HG03025 (cell line): ENCODE measurements around the gene ZP1.

Experiments
- ATAC-seq: cut with Tn5 transposase; IDR thresholded peaks from one replicate; pipeline ENCODE4 v1.9.1; 2021; ENCODE audit warnings: mild to moderate bottlenecking, moderate library complexity; ENCODE audit not compliant: unreplicated experiment, low FRiP score

ZP1 gene

DNA sequence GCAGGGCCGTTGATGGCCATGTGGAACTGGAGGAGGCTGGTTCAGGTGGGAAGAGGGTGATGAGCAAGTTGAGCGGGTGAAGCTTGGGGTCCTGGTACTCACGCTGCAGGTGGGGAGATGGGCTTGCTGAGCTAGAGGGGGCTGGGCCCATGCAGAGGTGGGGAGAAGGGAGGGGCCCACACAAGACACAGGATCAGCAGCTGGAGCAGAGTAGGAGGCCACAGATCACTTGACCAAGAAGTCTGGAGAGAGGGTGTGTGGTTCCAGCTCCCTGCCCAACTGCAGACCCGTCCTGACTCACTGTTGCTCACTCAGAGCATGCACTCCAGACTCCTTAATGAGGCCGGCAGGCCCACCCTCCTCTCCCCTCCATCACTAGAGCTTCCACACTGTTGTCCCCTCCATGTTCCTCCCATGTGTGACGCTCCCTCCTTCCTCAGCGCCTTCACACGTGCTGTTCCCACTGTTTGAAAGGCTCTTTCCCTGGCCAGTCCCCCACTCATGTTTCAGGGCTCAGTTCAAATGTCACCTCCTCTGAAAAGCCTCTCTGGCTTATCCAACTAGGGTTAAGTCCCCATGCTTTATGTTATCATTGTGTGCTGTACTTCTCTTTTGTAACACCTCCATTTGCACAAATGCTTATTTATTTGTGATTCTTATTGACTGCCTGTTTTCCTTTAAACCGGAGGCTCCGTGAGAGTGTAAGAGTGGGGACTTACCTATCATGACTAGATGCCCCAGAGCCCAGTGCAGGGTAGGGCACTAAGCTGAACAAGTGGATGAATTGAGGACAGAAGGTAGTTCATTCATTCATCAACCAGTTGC lies 23.1 kb upstream of the ZP1 start:
- ATAC-seq = no peak

DNA sequence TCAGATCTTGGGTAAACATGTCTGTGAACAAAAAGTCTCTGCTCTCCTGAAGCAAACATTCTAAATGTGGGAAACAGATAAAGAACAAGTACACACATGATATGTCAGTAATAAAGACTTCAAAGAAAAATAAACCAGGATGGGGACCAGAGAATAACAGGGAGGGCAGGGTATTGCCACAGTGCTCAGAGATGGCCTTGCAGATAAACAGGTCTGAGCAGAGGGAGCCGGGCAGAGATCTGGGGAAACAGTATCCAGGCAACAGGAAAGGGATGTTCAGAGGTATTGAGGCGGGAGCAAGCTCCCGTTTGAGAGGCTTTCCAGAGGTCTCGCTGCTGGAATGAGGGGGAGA lies 22.5 kb upstream of the ZP1 start:
- ATAC-seq = no peak

DNA sequence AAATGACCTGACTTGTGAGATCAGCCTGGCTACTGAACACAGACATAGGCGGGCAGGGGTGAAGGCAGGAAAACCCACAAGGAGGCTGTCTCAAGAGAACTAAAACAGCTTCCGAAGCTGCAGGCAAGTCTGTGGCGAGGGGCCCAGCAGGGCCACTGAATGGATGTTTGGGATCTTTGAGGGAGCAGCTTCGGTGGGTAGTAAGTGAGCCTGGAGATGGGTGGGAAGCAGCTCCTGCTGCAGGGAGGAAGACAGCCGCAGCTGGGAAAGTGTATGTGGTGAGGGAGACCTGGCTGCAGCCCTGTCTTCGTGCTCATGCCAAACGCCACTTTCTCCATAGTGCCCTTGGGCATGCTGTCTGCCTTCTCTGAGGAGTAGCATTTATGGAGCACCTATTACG lies 22.0 kb upstream of the ZP1 start:
- ATAC-seq = no peak

DNA sequence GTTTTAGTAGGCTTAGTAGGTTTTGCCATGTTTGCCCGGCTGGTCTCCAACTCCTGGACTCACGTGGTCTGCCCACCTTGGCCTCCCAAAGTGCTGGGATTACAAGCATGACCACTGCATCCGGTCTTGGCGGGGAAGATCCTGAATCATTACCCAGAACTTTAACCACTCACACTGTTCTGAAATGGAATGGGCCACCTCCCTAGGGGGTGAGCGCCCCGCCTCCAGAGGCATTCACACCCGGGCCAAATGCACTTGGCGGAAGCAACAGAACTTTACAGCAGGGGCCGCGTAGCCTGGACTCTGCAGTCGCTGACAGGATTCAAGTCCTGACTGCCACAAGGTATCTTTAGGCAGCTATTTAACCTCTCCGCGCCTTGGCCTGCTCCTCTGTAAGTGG lies 20.1 kb upstream of the ZP1 start:
- no peak for ATAC-seq

DNA sequence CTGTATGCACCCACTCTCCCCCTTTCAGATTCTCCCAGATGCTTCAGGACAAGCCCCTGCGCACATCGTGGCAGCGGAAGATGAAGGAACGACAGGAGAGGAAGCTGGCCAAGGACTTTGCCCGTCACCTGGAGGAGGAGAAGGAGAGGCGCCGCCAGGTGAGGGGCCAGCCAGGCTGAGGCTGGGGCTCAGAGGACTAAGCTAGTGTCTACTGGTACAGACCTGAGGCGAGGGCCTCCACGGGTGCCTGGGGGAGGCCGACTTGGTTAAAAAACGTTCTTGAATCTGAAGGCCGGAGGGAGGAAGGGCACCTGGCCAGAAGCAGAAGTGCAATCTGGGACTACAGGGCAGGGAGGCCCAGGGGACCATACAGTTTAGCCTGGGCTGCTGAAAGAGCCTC lies 19.4 kb upstream of the ZP1 start:
- no peak for ATAC-seq

DNA sequence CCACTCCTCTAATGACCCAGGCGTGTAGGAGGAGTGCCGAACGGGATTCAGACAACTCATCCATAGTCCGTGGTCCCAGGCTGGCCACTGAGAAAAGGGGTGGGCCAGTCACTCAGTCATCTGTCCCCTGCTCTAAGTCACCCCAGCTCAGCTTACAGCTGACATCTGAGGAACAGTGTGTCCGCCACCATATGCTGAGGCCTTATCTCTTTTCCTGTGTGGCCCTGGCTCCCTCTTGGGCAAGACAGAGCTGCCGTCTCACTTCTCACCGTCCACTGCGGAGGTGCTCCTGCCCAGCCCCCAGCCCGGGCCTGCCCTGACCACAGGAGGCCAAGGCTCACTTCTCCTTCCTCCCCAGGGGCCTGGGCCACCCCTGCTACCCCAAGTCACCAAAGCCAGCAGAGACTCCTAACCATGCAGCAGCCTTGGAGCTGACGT lies 18.6 kb upstream of the ZP1 start:
- no peak for ATAC-seq

DNA sequence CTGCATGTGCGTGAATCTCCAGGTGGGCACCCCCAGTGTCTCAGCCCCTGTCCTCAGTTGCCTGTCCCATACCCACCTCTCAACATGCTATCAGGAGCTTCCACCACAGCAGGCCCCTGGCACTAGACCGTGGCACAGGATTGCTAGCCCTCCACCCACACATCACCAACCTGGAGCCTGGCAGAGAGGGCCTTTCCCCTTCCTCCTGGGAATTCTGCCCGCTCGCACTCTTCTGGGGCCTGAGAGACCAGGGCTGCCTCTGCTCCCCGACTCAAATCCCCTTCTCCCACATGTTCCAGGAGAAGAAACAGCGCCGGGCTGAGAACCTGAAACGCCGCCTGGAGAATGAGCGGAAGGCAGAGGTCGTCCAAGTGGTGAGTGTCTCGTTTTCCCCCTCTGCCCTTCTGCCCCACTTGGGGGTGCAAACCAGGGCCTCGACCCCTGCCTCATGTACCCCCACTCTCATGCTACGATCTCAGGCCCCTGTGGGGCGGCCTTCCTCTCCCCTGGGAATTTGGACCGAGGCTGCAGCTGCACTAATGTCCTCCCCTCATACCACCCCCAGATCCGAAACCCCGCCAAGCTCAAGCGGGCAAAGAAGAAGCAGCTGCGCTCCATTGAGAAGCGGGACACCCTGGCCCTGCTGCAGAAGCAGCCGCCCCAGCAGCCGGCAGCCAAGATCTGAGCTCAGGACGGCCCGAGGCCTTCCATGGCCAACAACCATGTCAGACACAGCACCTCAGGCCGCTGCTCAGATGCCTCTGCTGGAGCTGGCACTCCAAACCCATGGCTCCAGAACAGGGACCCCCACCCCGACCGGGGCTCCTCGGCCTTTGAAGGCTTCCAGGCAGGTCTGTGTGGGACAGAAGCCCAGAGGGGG lies 17.5 kb upstream of the ZP1 start:
- ATAC-seq = no peak

DNA sequence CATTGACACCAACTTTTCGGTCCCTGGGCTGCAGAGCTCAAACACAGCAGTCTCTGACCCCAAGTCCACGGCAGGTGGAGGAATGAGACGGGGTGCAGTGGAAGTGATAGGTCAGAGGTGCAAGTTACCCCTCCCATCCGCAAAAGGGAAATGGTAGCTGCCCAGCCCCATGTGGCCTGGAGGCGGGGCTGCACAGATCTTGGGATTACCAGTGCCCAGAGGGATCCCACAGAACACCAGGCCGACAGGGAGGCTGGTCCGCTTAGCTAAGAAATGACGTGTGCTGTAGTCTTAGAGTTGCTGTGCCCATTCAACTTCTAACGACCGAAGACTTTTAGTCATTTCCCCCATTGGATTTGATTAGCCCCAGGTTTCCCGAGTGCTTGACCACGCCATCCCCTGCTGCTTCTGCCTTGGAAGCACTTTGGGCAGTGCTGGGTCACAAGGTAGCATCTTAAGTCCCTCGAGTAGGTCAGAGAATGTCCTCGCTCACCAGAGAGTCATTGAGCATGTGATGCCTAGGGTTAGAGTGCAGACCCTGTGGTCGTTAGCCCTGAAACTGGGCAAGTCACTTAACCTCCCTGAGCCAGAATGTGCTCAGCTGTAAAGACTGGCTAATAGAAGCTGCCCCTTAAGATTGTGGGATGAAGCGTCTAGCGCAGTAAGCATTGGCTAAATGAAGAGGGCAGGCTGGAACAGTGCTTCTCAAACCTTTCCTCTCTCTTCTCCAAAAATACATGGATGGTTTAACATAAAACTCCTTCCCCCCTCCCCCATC lies 15.8 kb upstream of the ZP1 start:
- ATAC-seq = no peak

DNA sequence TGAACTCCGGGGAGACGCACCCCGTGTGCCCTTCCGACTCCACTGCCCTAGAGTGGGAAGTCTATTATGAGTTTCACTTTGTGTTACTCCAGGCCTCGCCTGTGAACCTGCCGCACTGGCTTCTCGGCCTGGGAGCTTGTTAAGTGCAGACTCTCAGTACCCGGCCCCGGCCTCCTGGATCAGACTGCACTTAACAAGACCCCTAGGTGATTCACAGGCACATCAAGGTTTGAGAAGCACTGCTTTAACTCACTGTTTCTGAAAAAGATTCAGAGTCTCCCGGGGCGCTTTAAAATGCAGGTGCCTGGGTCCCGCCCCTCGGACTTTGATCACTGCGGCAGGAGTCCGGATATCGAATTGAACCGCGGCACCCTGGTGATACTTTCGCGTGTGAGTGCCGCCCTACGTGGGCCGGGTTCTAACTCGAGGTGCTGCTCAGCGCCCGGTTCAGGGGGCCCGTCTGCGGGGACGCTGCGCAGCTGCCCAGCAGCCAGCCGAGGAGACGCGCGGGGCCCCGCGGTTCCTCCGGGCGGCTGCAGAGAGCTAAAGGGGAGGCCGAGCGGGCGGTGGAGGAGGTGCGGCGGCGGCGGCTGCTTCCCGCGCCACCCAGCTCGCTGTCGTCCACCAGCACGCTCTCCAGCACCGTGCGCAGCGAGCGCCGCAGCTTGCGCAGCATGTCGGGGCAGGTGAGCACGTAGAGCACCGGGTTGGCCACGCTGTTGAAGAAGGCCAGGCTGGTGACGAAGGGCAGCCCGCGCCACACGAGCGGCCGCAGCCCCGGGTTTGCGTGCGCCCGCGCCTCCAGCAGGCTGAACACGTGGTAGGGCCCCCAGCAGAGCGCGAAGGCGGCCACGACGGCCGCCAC lies 15.0 kb upstream of the ZP1 start:
- no peak for ATAC-seq

DNA sequence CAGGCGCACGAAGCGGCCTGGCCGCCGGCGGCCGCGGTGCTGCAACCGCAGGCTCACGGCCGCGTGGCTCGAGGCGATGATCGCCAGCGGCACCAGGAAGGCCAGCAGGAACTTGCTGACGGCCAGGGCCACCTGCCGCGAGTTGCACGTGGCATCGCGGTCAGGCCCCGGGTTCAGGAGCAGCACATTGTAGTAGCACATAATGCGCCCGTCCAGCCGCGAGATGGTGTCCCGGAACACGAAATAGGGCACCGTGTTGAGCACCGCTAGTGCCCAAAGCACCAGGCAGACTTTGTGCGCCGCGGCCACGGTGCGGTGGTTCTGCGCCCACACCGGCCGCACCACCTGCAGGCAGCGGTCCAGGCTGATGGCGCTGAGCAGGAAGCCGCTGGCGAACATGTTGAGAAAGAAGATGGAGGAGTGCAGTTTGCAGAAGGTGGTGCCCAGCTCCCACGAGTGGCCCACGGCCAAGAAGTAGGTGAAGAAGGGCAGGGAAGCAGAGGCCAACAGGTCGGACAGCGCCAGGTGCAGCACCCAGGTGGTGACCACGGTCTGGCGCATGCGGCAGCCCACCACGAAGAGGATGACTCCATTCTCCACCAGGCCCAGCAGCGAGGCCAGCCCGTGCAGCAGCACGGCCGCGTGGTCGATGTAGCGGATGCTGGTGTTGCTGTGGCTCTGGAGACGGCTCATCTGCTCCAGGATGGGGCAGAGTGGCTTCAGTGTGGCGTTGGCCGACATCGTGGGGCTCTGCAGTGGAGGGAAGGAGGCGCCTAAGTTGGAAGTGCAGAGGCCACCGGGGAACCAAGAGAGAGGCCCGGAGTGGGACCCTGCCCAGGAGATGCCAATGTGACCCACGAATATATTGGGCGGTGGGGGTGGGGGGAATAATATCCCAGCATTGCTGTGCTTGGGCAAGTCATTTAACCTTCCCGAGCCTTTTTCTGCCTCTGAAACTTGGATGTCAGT lies 14.1 kb upstream of the ZP1 start:
- no peak for ATAC-seq

DNA sequence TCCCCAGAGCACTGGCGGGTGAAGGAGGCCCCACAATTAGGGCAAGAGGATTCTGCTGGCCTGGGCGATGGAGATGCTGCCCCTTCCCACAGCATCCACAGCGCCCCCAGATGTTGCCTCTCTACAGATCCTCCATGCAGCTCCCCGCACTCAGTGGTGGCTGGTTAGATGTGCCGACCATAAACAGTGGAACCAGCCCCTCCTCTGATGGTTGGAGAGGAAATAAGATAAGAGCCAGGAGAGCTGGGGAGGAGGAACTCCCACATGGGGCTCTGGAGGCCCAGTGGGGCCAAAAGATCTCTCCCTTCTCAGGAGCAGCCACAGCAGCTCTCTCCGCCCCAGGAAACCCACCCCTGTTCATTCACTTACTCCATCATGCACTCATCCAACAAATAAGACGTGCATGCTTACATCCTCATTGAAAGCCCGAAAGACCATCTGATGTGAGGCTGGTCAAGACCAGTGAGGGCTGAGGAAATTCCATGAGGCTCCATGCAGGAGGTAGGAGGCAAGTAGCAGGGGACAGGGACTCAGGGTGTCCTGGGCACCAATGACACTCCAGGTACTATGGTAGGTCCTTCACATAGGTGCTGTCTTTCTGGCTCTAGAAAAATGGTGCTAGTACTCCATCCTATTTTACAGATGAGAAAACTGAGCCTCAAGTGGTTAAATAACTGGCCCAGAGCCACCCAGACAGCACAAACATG lies 13.0 kb upstream of the ZP1 start:
- no peak for ATAC-seq

DNA sequence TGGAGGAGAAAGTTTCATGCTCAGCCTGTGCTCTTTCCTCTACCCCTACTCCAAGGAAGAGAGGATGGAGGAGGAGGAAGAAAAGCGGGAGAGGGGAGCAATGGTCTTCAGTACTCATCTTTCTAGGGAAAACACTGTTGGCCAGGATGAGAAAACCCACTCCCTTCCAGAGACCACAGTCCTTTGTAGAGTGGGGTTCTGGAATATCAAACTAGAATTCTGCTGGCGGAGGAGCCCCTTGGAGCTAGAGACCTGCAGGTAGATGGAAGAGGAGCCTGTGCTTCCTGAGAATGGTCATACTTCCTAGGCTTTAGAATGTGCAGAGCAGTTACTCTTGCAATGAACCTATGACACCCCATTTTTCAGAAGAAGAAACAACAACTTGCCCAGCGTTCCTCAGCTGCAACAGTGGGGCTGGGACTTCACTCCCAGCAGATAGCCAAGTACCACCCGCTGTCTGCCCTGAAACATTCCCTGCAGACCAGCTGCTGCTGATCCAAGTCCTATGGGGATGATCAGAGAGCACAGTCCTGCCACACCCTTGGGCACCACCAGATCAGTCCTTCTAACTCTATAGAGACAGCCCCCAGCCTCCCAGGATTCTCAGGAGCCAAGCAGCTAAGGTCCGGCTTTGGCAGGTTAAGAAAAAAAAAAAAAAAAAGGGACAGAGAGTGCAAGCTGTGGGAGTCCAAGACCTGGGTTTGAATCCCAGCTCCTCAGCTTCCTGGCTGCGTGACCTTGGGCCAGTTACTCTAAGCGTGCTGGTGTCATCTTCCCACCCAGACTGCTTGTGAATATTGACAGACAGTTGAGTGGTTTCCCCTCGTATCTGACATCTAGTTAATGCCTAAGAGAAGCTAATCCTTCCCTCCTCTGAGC lies 12.3 kb upstream of the ZP1 start:
- ATAC-seq = no peak

DNA sequence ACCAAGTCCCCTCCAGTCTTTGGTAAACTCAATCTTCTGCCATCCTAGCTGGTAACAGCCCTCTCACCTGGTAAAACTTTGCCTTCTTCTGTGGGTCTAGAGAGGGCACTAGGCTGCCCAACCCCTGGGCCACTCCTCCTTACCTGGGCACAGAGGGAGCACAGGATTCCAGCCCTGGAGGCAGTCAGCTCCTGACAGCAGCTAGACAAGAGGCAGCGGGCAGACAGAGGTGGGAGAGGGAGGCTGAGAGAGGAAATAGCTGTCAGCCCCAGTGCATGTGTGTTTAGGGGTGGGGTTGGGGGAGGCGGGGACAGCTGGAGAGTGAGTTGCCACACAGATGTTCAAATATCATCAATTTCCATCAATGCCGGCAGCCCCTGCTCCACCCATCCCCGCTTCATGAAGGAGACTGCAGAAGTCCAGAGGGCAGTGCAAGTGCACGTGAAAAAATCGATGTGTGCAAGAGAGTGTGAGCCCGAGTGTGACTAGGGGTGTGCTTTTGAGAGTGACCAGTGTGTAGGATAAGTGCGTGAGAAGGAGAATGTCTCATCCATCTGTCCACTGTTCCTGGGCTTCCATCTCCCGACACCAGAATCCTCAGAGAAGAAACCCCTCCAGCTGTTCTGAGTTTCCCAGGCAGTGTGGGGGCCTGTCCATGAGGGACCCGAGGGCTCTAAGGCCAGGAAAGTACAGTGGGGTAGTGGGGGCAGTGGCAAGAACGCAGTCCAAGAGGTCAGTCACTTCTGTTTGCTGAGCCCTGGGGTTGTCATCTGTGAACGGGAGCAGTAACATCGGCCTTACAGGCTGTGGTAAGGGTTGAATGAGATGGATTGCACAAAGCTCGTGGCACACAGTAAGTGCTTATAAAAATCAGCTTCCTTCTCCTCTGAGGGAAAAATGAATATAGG lies 11.4 kb upstream of the ZP1 start, which contains the start of gene PTGDR2:
TSS of gene PTGDR2 (minus strand) at position 225 of the 908 bp plus-strand sequence. CDS start 2,228 bp downstream, outside the sequence.
- ATAC-seq = no peak

DNA sequence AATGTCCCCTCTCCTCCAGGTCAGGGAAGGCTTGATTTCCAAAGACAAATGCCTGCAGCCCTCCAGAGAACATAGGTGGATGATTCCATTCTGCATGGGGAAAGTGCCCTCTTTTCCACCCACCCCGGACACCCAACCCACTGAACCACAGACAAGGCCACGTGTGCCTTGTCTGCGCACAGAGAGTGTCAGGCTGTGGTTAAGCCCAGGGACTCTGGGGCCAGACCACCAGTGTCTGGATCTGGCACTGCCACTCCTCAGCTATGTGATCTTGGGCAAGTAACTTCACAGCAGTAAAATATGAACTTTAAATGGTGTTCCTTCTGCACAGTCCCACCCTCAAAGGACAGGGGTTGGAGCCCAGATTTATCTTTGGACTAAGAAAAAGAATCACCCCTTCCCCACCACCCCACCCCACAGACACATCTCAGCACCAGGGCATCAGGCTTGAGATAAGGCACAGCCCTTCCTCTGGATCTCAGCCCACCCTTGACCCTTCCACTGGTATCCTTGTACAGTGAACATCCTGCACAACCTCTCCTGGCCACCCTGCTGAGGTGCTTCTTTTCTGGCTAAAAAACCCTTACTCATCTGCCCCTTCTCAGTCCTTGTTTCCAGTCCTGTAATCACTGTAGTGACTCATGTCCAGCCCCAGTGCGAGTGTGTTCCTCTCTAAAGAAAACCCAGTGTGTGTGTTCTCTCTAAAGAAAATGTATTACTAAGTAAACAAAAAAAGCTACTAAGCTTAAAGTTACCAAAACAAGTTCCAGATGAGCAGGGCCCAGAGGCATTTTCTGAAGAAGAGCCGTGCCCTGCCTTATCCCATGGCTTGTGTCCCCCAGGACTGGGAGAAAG lies 9.7 kb upstream of the ZP1 start:
- no peak for ATAC-seq

DNA sequence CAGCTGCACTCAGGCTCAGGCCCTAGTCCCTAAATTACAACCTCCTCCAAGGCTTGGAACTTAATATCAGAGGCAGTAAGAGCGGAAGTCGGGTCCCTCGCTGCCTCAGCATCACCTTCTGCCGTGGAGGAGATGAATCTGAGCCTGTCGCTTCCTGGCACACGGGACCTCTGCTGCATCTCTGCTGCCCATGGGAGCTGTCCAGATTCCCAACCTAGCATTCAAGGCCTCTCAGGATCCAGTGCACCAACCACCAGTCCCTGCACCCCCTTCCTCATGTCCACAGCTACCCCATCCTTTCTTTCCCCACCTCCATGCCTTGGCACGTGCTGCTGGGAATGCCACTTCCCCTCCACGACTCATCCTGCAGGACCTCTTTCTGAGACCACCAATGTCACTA lies 9.1 kb upstream of the ZP1 start:
- ATAC-seq = no peak
